H1 (cell line): ENCODE data around the gene TDP2. TPM values are rescaled to one million over a fixed set of nuclear protein-coding genes. Genes with fewer than 3 reads are reported as not detected.

ENCODE experiments used
- CTCF ChIA-PET: fragments of 300-600 bp; sonication (Branson Sonifier 250); formaldehyde crosslinking; loops from one replicate; lab custom pipeline; 2021; ENCODE audit not compliant: partially characterized antibody; lab: Charles Lee
- POLR2A ChIA-PET: fragments of 300-600 bp; sonication (Branson Sonifier 250); formaldehyde crosslinking; loops from one replicate; lab custom pipeline; 2021; ENCODE audit warnings: inconsistent platforms; ENCODE audit not compliant: partially characterized antibody; lab: Charles Lee
- DNase-seq, 2 experiments: peaks; one replicate each; pipeline versions ENCODE4 v3.0.0 to v3.0.0-alpha.2; 2010 to 2022; ENCODE audit warnings: low spot score in 2 of 2, low read depth in 1 of 2, mixed read lengths in 1 of 2
- FAIRE-seq: peaks from 2 replicates; lab custom pipeline; 2011; peaks lifted over from hg19 to GRCh38; lab: Jason Lieb, UNC
- H2AFZ ChIP-seq: 2 replicates; pipeline ENCODE4 v1.8.1; 2012; ENCODE audit warnings: low read length, inconsistent platforms
- H2AK5ac ChIP-seq: 2 replicates; pipeline ENCODE4 v1.6.1; 2013; ENCODE audit warnings: low read depth, low read length
- H2BK120ac ChIP-seq: replicated peaks from 2 replicates; pipeline ENCODE3; 2013; ENCODE audit warnings: low read depth, low read length, inconsistent platforms
- H2BK12ac ChIP-seq: 2 replicates; pipeline ENCODE4 v1.6.1; 2013; ENCODE audit warnings: low read depth, low read length
- H2BK15ac ChIP-seq: 2 replicates; pipeline ENCODE4 v1.6.1; 2013; ENCODE audit warnings: low read length
- H2BK20ac ChIP-seq: 2 replicates; pipeline ENCODE4 v1.6.1; 2013; ENCODE audit warnings: low read length
- H2BK5ac ChIP-seq: 2 replicates; pipeline ENCODE4 v1.6.1; 2013; ENCODE audit warnings: low read depth, low read length
- H3K14ac ChIP-seq: 2 replicates; pipeline ENCODE4 v1.6.1; 2013; ENCODE audit warnings: inconsistent platforms; ENCODE audit not compliant: insufficient read length
- H3K18ac ChIP-seq: 2 replicates; pipeline ENCODE4 v1.6.1; 2013; ENCODE audit warnings: low read length; ENCODE audit errors: extremely low read depth
- H3K23ac ChIP-seq: 2 replicates; pipeline ENCODE4 v1.6.1; 2013; ENCODE audit warnings: inconsistent platforms; ENCODE audit not compliant: insufficient read length
- H3K23me2 ChIP-seq: 2 replicates; pipeline ENCODE4 v1.6.1; 2013; ENCODE audit warnings: low read depth, low read length
- H3K27ac ChIP-seq: 2 replicates; pipeline ENCODE4 v1.6.1; 2011; ENCODE audit warnings: low read depth, low read length, inconsistent platforms
- H3K27me3 ChIP-seq, 4 experiments: replicated peaks in 1 of 4; 1 replicate in 1 of 4; 2 replicates in 3 of 4; pipeline versions ENCODE4 v1.6.1 to v1.8.1; 2011 to 2013; ENCODE audit warnings: low read length in 3 of 4, mild to moderate bottlenecking in 3 of 4, inconsistent platforms in 2 of 4, mixed read lengths in 2 of 4, moderate library complexity in 1 of 4; ENCODE audit not compliant: control insufficient read depth in 3 of 4, insufficient read depth in 3 of 4; ENCODE audit errors: extremely low read depth in 1 of 4
- H3K36me3 ChIP-seq, 4 experiments: 2 replicates each; pipeline versions ENCODE4 v1.6.1 to v1.8.1; 2011 to 2013; ENCODE audit warnings: mild to moderate bottlenecking in 4 of 4, low read length in 3 of 4, moderate library complexity in 2 of 4, control low read depth in 1 of 4, inconsistent platforms in 1 of 4; ENCODE audit not compliant: insufficient read depth in 4 of 4, control insufficient read depth in 2 of 4
- H3K4ac ChIP-seq: replicated peaks from 2 replicates; pipeline ENCODE3; 2013; ENCODE audit warnings: low read length, low read depth, mixed read lengths, inconsistent platforms; ENCODE audit not compliant: insufficient read length
- H3K4me1 ChIP-seq, 4 experiments: replicated peaks in 1 of 4; 1 replicate in 1 of 4; 2 replicates in 3 of 4; pipeline versions ENCODE4 v1.6.1 to v1.8.1; 2011 to 2013; ENCODE audit warnings: low read length in 3 of 4, inconsistent platforms in 2 of 4, mixed read lengths in 1 of 4; ENCODE audit not compliant: insufficient read depth in 4 of 4, control insufficient read depth in 3 of 4
- H3K4me2 ChIP-seq, 2 experiments: 2 replicates each; pipeline versions ENCODE4 v1.6.1 to v1.8.1; 2011 to 2013; ENCODE audit warnings: low read depth in 2 of 2, low read length in 2 of 2, control low read depth in 1 of 2, inconsistent platforms in 1 of 2, mild to moderate bottlenecking in 1 of 2; ENCODE audit not compliant: insufficient read depth in 1 of 2
- H3K4me3 ChIP-seq, 4 experiments: fragments of 200-600, 300-600 bp in 1 of 4; sonication (generic), shearing (Covaris generic), sonication (Bioruptor Twin) in 1 of 4; 2 replicates each; pipeline versions ENCODE4 v1.5.1 to v1.8.1; 2011 to 2016; ENCODE audit warnings: low read length in 4 of 4, low read depth in 3 of 4, control low read depth in 2 of 4, inconsistent platforms in 2 of 4, mild to moderate bottlenecking in 2 of 4, mixed read lengths in 1 of 4, moderate library complexity in 1 of 4; ENCODE audit not compliant: insufficient read depth in 2 of 4; ENCODE audit errors: extremely low read depth in 1 of 4
- H3K56ac ChIP-seq: replicated peaks from 2 replicates; pipeline ENCODE3; 2013; ENCODE audit warnings: low read depth, mild to moderate bottlenecking, mixed read lengths, low read length, inconsistent platforms; ENCODE audit not compliant: insufficient read length
- H3K79me1 ChIP-seq: 2 replicates; pipeline ENCODE4 v1.6.1; 2013; ENCODE audit warnings: low read depth, low read length, control low read depth
- H3K79me2 ChIP-seq, 2 experiments: 2 replicates each; pipeline versions ENCODE4 v1.6.1 to v1.8.1; 2012 to 2013; ENCODE audit warnings: low read length in 2 of 2, mild to moderate bottlenecking in 2 of 2, inconsistent platforms in 1 of 2; ENCODE audit not compliant: insufficient read depth in 2 of 2, control insufficient read depth in 1 of 2
- H3K9ac ChIP-seq, 4 experiments: replicated peaks in 1 of 4; 1 replicate in 1 of 4; 2 replicates in 3 of 4; pipeline versions ENCODE4 v1.6.1 to v1.8.1; 2011 to 2013; ENCODE audit warnings: low read depth in 3 of 4, low read length in 3 of 4, control low read depth in 2 of 4, mild to moderate bottlenecking in 2 of 4, moderate library complexity in 2 of 4, inconsistent platforms in 1 of 4; ENCODE audit errors: extremely low read depth in 1 of 4
- H3K9me3 ChIP-seq, 2 experiments: 2 replicates each; pipeline versions ENCODE4 v1.6.1 to v1.8.1; 2012 to 2013; ENCODE audit warnings: mild to moderate bottlenecking in 2 of 2, moderate library complexity in 2 of 2, control low read depth in 1 of 2, inconsistent platforms in 1 of 2, low read depth in 1 of 2, low read length in 1 of 2, mixed read lengths in 1 of 2; ENCODE audit not compliant: insufficient read depth in 2 of 2
- H4K20me1 ChIP-seq, 2 experiments: replicated peaks in 1 of 2; 2 replicates each; pipeline versions ENCODE3 to v1.8.1; 2011 to 2013; ENCODE audit warnings: inconsistent platforms in 2 of 2, low read length in 2 of 2, mild to moderate bottlenecking in 1 of 2; ENCODE audit not compliant: insufficient read depth in 2 of 2, control insufficient read depth in 1 of 2
- H4K5ac ChIP-seq: 2 replicates; pipeline ENCODE4 v1.6.1; 2013; ENCODE audit warnings: low read length, low read depth, mixed read lengths, inconsistent platforms; ENCODE audit not compliant: insufficient read length
- H4K8ac ChIP-seq: 2 replicates; pipeline ENCODE4 v1.8.0; 2013; ENCODE audit warnings: mild to moderate bottlenecking, moderate library complexity, low read length, inconsistent platforms; ENCODE audit not compliant: insufficient read depth; ENCODE audit errors: extremely low read depth
- H4K91ac ChIP-seq: replicated peaks from 2 replicates; pipeline ENCODE3; 2013; ENCODE audit warnings: low read length, mixed read lengths, inconsistent platforms; ENCODE audit not compliant: insufficient read length
- NANOG ChIP-seq: IDR thresholded peaks from 2 replicates; pipeline ENCODE4 v1.6.1; 2011; ENCODE audit warnings: low read length, low read depth, mild to moderate bottlenecking, inconsistent platforms; ENCODE audit not compliant: insufficient read depth, poor library complexity, severe bottlenecking
- TCF12 ChIP-seq: IDR thresholded peaks from 2 replicates; pipeline ENCODE4 v1.6.1; 2011; ENCODE audit warnings: low read depth, mild to moderate bottlenecking, low read length
- WGBS, 2 experiments: shearing (Covaris generic) in 1 of 2; methylation state at CpG; one replicate each; pipeline versions ENCODE4 v1.1.6 to v1.1.7; 2013 to 2015; ENCODE audit warnings: low lambda C conversion rate in 2 of 2, mixed read lengths in 2 of 2, inconsistent platforms in 1 of 2, low coverage in 1 of 2, missing lambda C conversion rate in 1 of 2; ENCODE audit not compliant: insufficient replicate concordance in 2 of 2, insufficient coverage in 1 of 2, insufficient read length in 1 of 2; ENCODE audit errors: extremely low coverage in 1 of 2, missing lambda C conversion rate in 1 of 2; 5-methylcytosine and 5-hydroxymethylcytosine counted together
- polyA plus RNA-seq, 7 experiments: library from polyadenylated mRNA; depleted of rRNA in 3 of 7; stranded (reverse) in 5 of 7; unstranded in 2 of 7; fragments of >200 nt in 5 of 7; fragments of 200-250 nt in 2 of 7; gene quantifications; 1 replicate in 5 of 7; 2 replicates in 1 of 7; 4 replicates in 1 of 7; pipeline versions ENCODE4 v1.2.1 to v1.2.3, GENCODE V29; 2011 to 2013; ENCODE audit warnings: missing spikeins in 2 of 7, mixed read lengths in 2 of 7
- total RNA-seq: library from RNA; stranded (reverse); fragmentation: NEBNext Ultra II Directional; extraction: Animal tissue kit (Norgen Biotek cat#: 25700); gene quantifications from 2 replicates; pipeline ENCODE4 v1.2.1, GENCODE V29; 2021

TDP2 gene
- total and polyA plus RNA-seq, 2 of the 8 experiments (the other 6 are each of a cell fraction or from before 2014, with no cell fraction given), result 18.8 to 51.6 TPM

DNA sequence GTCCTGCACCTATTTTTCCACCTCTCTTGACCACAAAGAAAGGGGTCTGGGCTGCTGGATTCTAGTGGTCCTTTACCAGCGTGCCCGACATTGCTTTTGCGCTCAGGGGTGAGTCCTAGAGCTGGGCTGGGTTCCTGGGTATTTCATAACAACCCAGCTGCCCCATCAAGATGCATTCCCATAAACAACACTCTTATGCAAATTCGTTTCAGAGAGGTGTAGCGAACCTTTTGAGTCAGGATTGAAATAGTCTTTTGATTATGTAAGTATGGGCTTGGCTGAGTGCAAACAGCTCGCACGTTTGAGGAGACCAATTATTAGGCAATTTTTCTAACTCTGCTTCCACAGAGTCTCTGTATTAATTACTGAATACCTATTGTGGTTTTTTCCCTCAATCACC is 13.9 kb upstream of the TDP2 start:
- CTCF ChIA-PET, result interaction anchor here (0.7 to 1.4 kb wide), 3 partner anchors 10 to 186 kb away, joined by 3 to 5 read pairs (median 3); no protein-coding TSS in a partner anchor
- 90% methylated on average over 7 of the region's 7 CpGs; no CpG with 5 or more reads in 1 of the 2 experiments for WGBS, 2 experiments
- Histone ChIP-seq H2BK120ac (no peak overlapping the region), H4K8ac (no peak overlapping the region), H2AFZ (no peak overlapping the region), H3K9me3 (no peaks in the 10 kb centered on the region), H2BK12ac (no peak overlapping the region), H3K9ac (no peak overlapping the region), H3K27me3 (peaks cover 0 to 5% (median 0%) of the 10 kb centered on the region in 4 experiments; a peak in 1 of 7 replicates), H3K18ac (no peak overlapping the region; the same call in 1 of the 2 replicates), H3K14ac (no peak overlapping the region), H3K56ac (no peak overlapping the region), H2BK5ac (no peak overlapping the region), H3K4me2 (no peak overlapping the region), H2BK20ac (no peak overlapping the region), H2AK5ac (no peak overlapping the region), H3K23me2 (no peaks in the 10 kb centered on the region), H4K20me1 (no peaks in the 10 kb centered on the region), H3K36me3 (peaks cover 0 to 5% (median 0%) of the 10 kb centered on the region in 4 experiments; a peak in 1 of 8 replicates), H3K27ac (no peak overlapping the region), H4K5ac (no peak overlapping the region), H3K4ac (no peak overlapping the region), H3K4me3 (no peak overlapping the region), H3K79me2 (peaks cover 0 to 1% of the 10 kb centered on the region in 2 experiments; a peak in 1 of 4 replicates), H2BK15ac (no peak overlapping the region), H3K4me1 (peaks cover 3 to 16% (median 8%) of the 10 kb centered on the region in 4 experiments; a peak in 6 of 7 replicates), H3K23ac (no peak overlapping the region), H3K79me1 (no peaks in the 10 kb centered on the region), H4K91ac (no peak overlapping the region)
- POLR2A ChIA-PET, result interaction anchor here (3.8 kb wide), 1 partner anchor 14 kb away, joined by 22 read pairs; the partner anchor contains the start of genes ACOT13 and TDP2
- no peak for DNase-seq
- TF ChIP-seq TCF12, result no peak
- TF ChIP-seq NANOG, result no peak
- FAIRE-seq, result no peak
